SK-N-SH (cell line): ENCODE data around the gene STX11. TPM values are rescaled to one million over a fixed set of nuclear protein-coding genes. Genes with fewer than 3 reads are reported as not detected.

Source experiments
- CTCF ChIA-PET: fragments of 300-600, 350-600 bp; formaldehyde crosslinking; extraction: SDS; loops from one replicate; lab custom pipeline; 2021; lab: Yijun Ruan, JAX
- POLR2A ChIA-PET: fragments of 350-600 bp; sonication (Branson Sonifier 250); formaldehyde crosslinking; extraction: SDS; loops from one replicate; lab custom pipeline; 2020; ENCODE audit warnings: antibody characterized with exemption, inconsistent platforms; lab: Yijun Ruan, JAX
- DNase-seq: peaks from one replicate; pipeline ENCODE4 v3.0.0; 2012
- H2AFZ ChIP-seq: fragments of 200-600 bp; sonication (generic); 2 replicates; pipeline ENCODE4 v1.8.1; 2016; ENCODE audit warnings: antibody characterized with exemption, mild to moderate bottlenecking, low read depth
- H3F3A ChIP-seq: fragments of 200-600 bp; sonication (generic); replicated peaks from 2 replicates; pipeline ENCODE3; 2016; ENCODE audit warnings: antibody characterized with exemption, mild to moderate bottlenecking; ENCODE audit not compliant: insufficient read depth
- H3K27ac ChIP-seq, 2 experiments: fragments of 200-500 bp in 1 of 2; fragments of 200-600 bp in 1 of 2; sonication (Bioruptor generic) in 1 of 2; sonication (generic), shearing (Covaris generic) in 1 of 2; 2 replicates each; pipeline versions ENCODE4 v1.5.1 to v1.6.1; 2014 to 2016; ENCODE audit warnings: low read depth in 2 of 2, inconsistent platforms in 1 of 2, low read length in 1 of 2, mild to moderate bottlenecking in 1 of 2, mixed read lengths in 1 of 2
- H3K27me3 ChIP-seq: fragments of 200-600 bp; sonication (generic), shearing (Covaris generic); 2 replicates; pipeline ENCODE4 v1.6.1; 2016; ENCODE audit warnings: mixed run types; ENCODE audit not compliant: insufficient read depth
- H3K36me3 ChIP-seq, 2 experiments: fragments of 200-500 bp in 1 of 2; fragments of 200-600 bp in 1 of 2; sonication (Bioruptor generic) in 1 of 2; sonication (generic) in 1 of 2; replicated peaks in 1 of 2; 2 replicates each; pipeline versions ENCODE3 to v1.5.1; 2014 to 2016; ENCODE audit warnings: low read length in 1 of 2, mild to moderate bottlenecking in 1 of 2; ENCODE audit not compliant: insufficient read depth in 2 of 2, control insufficient read depth in 1 of 2
- H3K4me1 ChIP-seq, 2 experiments: fragments of 200-500 bp in 1 of 2; fragments of 200-600 bp in 1 of 2; sonication (Bioruptor generic) in 1 of 2; sonication (generic), shearing (Covaris generic) in 1 of 2; 2 replicates each; pipeline versions ENCODE4 v1.5.1 to v1.6.1; 2014 to 2016; ENCODE audit warnings: low read depth in 1 of 2, low read length in 1 of 2, mixed run types in 1 of 2; ENCODE audit not compliant: insufficient read depth in 2 of 2, control insufficient read depth in 1 of 2
- H3K4me2 ChIP-seq: fragments of 200-600 bp; sonication (generic), shearing (Covaris generic); 2 replicates; pipeline ENCODE4 v1.6.1; 2017; ENCODE audit warnings: mixed run types
- H3K4me3 ChIP-seq, 2 experiments: fragments of 200-500 bp in 1 of 2; fragments of 200-600 bp in 1 of 2; sonication (Bioruptor generic) in 1 of 2; sonication (generic), shearing (Covaris generic) in 1 of 2; 2 replicates each; pipeline versions ENCODE4 v1.5.1 to v1.8.1; 2014 to 2016; ENCODE audit warnings: low read depth in 2 of 2, inconsistent platforms in 1 of 2, low read length in 1 of 2, mild to moderate bottlenecking in 1 of 2, mixed read lengths in 1 of 2, moderate library complexity in 1 of 2
- H3K79me2 ChIP-seq: fragments of 200-600 bp; sonication (generic); 2 replicates; pipeline ENCODE4 v1.8.1; 2017; ENCODE audit warnings: mild to moderate bottlenecking; ENCODE audit not compliant: insufficient read depth
- H3K9ac ChIP-seq: fragments of 200-600 bp; sonication (generic); 2 replicates; pipeline ENCODE4 v1.6.1; 2017; ENCODE audit warnings: mixed run types
- H3K9me2 ChIP-seq: fragments of 200-600 bp; sonication (generic); 2 replicates; pipeline ENCODE4 v1.6.1; 2017; ENCODE audit warnings: mixed run types
- H3K9me3 ChIP-seq: fragments of 200-600 bp; sonication (generic); 2 replicates; pipeline ENCODE4 v1.6.1; 2017; ENCODE audit warnings: mixed run types, mild to moderate bottlenecking, moderate library complexity
- H4K20me1 ChIP-seq: fragments of 200-600 bp; sonication (generic); 2 replicates; pipeline ENCODE4 v1.6.1; 2017; ENCODE audit warnings: mild to moderate bottlenecking, mixed run types; ENCODE audit not compliant: insufficient read depth
- CHD2 ChIP-seq: fragments of 150-350 bp; IDR thresholded peaks from 2 replicates; pipeline ENCODE4 v1.6.1; 2018; ENCODE audit warnings: low read length; ENCODE audit not compliant: partially characterized antibody
- CTCF ChIP-seq: fragments of 200-600 bp; sonication (generic); IDR thresholded peaks from 2 replicates; pipeline ENCODE4 v1.6.1; 2017; ENCODE audit warnings: antibody characterized with exemption, mild to moderate bottlenecking, moderate library complexity
- EZH2phosphoT487 ChIP-seq: fragments of 200-600 bp; sonication (generic); IDR thresholded peaks from 2 replicates; pipeline ENCODE4 v1.6.1; 2017; ENCODE audit warnings: low read depth, mixed run types, mild to moderate bottlenecking, antibody characterized with exemption, moderate library complexity, borderline replicate concordance
- FOXJ3 ChIP-seq: sonication (generic); formaldehyde crosslinking; IDR thresholded peaks from 2 replicates; pipeline ENCODE4 v1.5.1; 2020; ENCODE audit warnings: mild to moderate bottlenecking, missing genetic modification reagents
- FOXM1 ChIP-seq: IDR thresholded peaks from 2 replicates; pipeline ENCODE4 v1.4.0; 2012; ENCODE audit warnings: low read depth, mild to moderate bottlenecking
- MAX ChIP-seq: IDR thresholded peaks from 2 replicates; pipeline ENCODE4 v1.4.0; 2012; ENCODE audit warnings: low read depth
- MEF2A ChIP-seq: IDR thresholded peaks from 2 replicates; pipeline ENCODE4 v1.4.0; 2012; ENCODE audit warnings: low read depth, borderline replicate concordance
- MXI1 ChIP-seq: IDR thresholded peaks from 2 replicates; pipeline ENCODE4 v1.6.1; 2012; ENCODE audit warnings: mild to moderate bottlenecking, low read depth, low read length, improper control_type of control experiment
- NRF1 ChIP-seq: IDR thresholded peaks from 2 replicates; pipeline ENCODE4 v1.6.1; 2012; ENCODE audit warnings: low read depth, mild to moderate bottlenecking, low read length
- PBX3 ChIP-seq: IDR thresholded peaks from 2 replicates; pipeline ENCODE4; 2012
- POLR2AphosphoS5 ChIP-seq: IDR thresholded peaks from 2 replicates; pipeline ENCODE4 v1.6.1; 2012; ENCODE audit warnings: low read depth, low read length
- RCOR1 ChIP-seq: fragments of 150-350 bp; IDR thresholded peaks from 2 replicates; pipeline ENCODE4 v1.6.1; 2017; ENCODE audit warnings: antibody characterized with exemption, low read length
- RFX5 ChIP-seq: IDR thresholded peaks from 2 replicates; pipeline ENCODE4 v1.6.1; 2012; ENCODE audit warnings: mild to moderate bottlenecking, improper control_type of control experiment, low read length
- RXRA ChIP-seq: IDR thresholded peaks from 2 replicates; pipeline ENCODE4 v1.4.0; 2012; ENCODE audit warnings: low read depth, mild to moderate bottlenecking, borderline replicate concordance
- SIN3A ChIP-seq: IDR thresholded peaks from 2 replicates; pipeline ENCODE4 v1.6.1; 2012; ENCODE audit warnings: low read depth, mild to moderate bottlenecking, low read length, moderate library complexity, borderline replicate concordance
- SMC3 ChIP-seq: IDR thresholded peaks from 2 replicates; pipeline ENCODE4 v1.6.1; 2012; ENCODE audit warnings: low read depth, low read length, improper control_type of control experiment
- TCF12 ChIP-seq: IDR thresholded peaks from 2 replicates; pipeline ENCODE4 v1.4.0; 2012
- WGBS: methylation state at CpG from one replicate; pipeline ENCODE4 v1.1.6; 2017; ENCODE audit warnings: low lambda C conversion rate; 5-methylcytosine and 5-hydroxymethylcytosine counted together
- polyA plus RNA-seq, 3 experiments: library from polyadenylated mRNA; depleted of rRNA; stranded (reverse); fragments of >200 nt; gene quantifications; 2 replicates each; pipeline ENCODE4 v1.2.3, GENCODE V29; 2012

STX11 gene
- polyA plus RNA-seq, 1 of the 3 experiments (the other 2 are of a cell fraction), result 0.15 TPM

GRCh38 chr6:144171406-144171805, 21.1 kb downstream of the STX11 start:
- TF ChIP-seq TCF12 (no peak), RXRA (no peak), RCOR1 (no peak), POLR2AphosphoS5 (no peak), FOXM1 (no peak), FOXJ3 (CRISPR knock-in tag) (no peak), NRF1 (no peak), SIN3A (no peak), CHD2 (no peak), MEF2A (no peak)
- CTCF ChIA-PET, result no interaction called here
- Histone ChIP-seq H3F3A (no peaks in the 10 kb centered on the region), H3K4me2 (no peak overlapping the region), H3K36me3 (no peaks in the 10 kb centered on the region), H3K4me1 (no peaks in the 10 kb centered on the region), H3K9ac (no peak overlapping the region), H3K4me3 (no peak overlapping the region), H3K9me2 (no peaks in the 10 kb centered on the region), H3K27me3 (no peaks in the 10 kb centered on the region; the same call in 1 of the 2 replicates), H3K79me2 (no peaks in the 10 kb centered on the region), H4K20me1 (no peaks in the 10 kb centered on the region), H2AFZ (no peak overlapping the region), H3K9me3 (no peaks in the 10 kb centered on the region), H3K27ac (no peak overlapping the region)
- 11% methylated on average over 3 of the region's 3 CpGs for WGBS
- no peak for DNase-seq
- POLR2A ChIA-PET, result no interaction called here

- CTCF ChIA-PET, result no interaction called here
- WGBS, result 13% methylated on average over 5 of the region's 5 CpGs
Observed at GRCh38 chr6:144174006-144174405, 23.7 kb downstream of the STX11 start.

More at GRCh38 chr6:144174006-144174405, 23.7 kb downstream of the STX11 start:
- no peaks in the 10 kb centered on the region for H3K79me2 ChIP-seq
- no peak overlapping the region for H2AFZ ChIP-seq
- no peak overlapping the region for H3K4me2 ChIP-seq
- H3F3A ChIP-seq, result no peaks in the 10 kb centered on the region
- H3K9ac ChIP-seq, result no peak overlapping the region
- no peaks in the 10 kb centered on the region for H3K4me1 ChIP-seq
- no peaks in the 10 kb centered on the region for H4K20me1 ChIP-seq
- H3K36me3 ChIP-seq, result no peaks in the 10 kb centered on the region
- TF ChIP-seq RCOR1 (no peak), PBX3 (no peak), MEF2A (no peak), MXI1 (no peak), CTCF (no peak), EZH2phosphoT487 (no peak), SMC3 (no peak), SIN3A (no peak), RFX5 (no peak), MAX (no peak)
- H3K27me3 ChIP-seq, result no peaks in the 10 kb centered on the region; the same call in 1 of the 2 replicates
- no peak overlapping the region for H3K27ac ChIP-seq
- no peaks in the 10 kb centered on the region for H3K9me2 ChIP-seq
- DNase-seq, result no peak
- POLR2A ChIA-PET, result no interaction called here
- H3K9me3 ChIP-seq, result no peaks in the 10 kb centered on the region
- H3K4me3 ChIP-seq, result no peak overlapping the region
